Panc1 (cell line): ENCODE results near the gene TOR1AIP2. TPM values are rescaled to one million over a fixed set of nuclear protein-coding genes. Genes with fewer than 3 reads are reported as not detected.

Source experiments
- ATAC-seq: fragments of 200-7000 bp; cut with Tn5 transposase; 2 replicates; pipeline ENCODE4 v1.9.1; 2020; ENCODE audit warnings: mild to moderate bottlenecking, moderate library complexity
- BruUV-seq: library from RNA; stranded (reverse); fragments of 400-500 nt; replicated peaks from 2 replicates; lab custom pipeline; 2021; lab: Mats Ljungman, UMichigan
- CTCF ChIA-PET: fragments of 300-600 bp; sonication (Branson Sonifier 250); formaldehyde crosslinking; loops from one replicate; lab custom pipeline; 2022; ENCODE audit warnings: antibody characterized with exemption; lab: Charles Lee
- POLR2A ChIA-PET: fragments of 300-600 bp; sonication (Branson Sonifier 250); formaldehyde crosslinking; loops from one replicate; lab custom pipeline; 2022; ENCODE audit warnings: antibody characterized with exemption; lab: Charles Lee
- DNase-seq: peaks from one replicate; pipeline ENCODE4 v3.0.0-alpha.2; 2010; ENCODE audit warnings: low read depth, low spot score
- H3K27ac ChIP-seq: 2 replicates; pipeline ENCODE4 v1.5.1; 2011; ENCODE audit warnings: mild to moderate bottlenecking, low read length, inconsistent platforms
- H3K27me3 ChIP-seq: fragments of 200-500 bp; sonication (Bioruptor generic); 2 replicates; pipeline ENCODE4 v1.6.0; 2014; ENCODE audit warnings: low read length, inconsistent platforms; ENCODE audit not compliant: control insufficient read depth, insufficient read depth
- H3K36me3 ChIP-seq: fragments of 200-500 bp; sonication (Bioruptor generic); 2 replicates; pipeline ENCODE4 v1.5.1; 2014; ENCODE audit warnings: inconsistent platforms, mild to moderate bottlenecking, low read length, moderate library complexity; ENCODE audit not compliant: control insufficient read depth, insufficient read depth
- H3K4me1 ChIP-seq: 2 replicates; pipeline ENCODE4 v1.5.1; 2011; ENCODE audit warnings: inconsistent platforms, mild to moderate bottlenecking, low read length, moderate library complexity; ENCODE audit not compliant: control insufficient read depth, insufficient read depth
- H3K4me3 ChIP-seq, 2 experiments: 2 replicates each; pipeline ENCODE4 v1.5.1; 2011 to 2012; ENCODE audit warnings: low read depth in 2 of 2, low read length in 2 of 2, mild to moderate bottlenecking in 2 of 2, inconsistent platforms in 1 of 2, moderate library complexity in 1 of 2
- H3K9me3 ChIP-seq: fragments of 200-500 bp; sonication (Bioruptor generic); 2 replicates; pipeline ENCODE4 v1.5.1; 2014; ENCODE audit warnings: low read depth, mild to moderate bottlenecking, inconsistent platforms, low read length, moderate library complexity; ENCODE audit not compliant: control insufficient read depth, insufficient read depth
- POLR2AphosphoS5 ChIP-seq: IDR thresholded peaks from 2 replicates; pipeline ENCODE4 v1.6.1; 2012; ENCODE audit warnings: mild to moderate bottlenecking, low read depth, low read length, moderate library complexity
- REST ChIP-seq, 2 experiments: IDR thresholded peaks; 2 replicates each; pipeline ENCODE4 v1.6.1; 2011 to 2012; ENCODE audit warnings: low read depth in 2 of 2, control low read depth in 1 of 2, low read length in 1 of 2, mild to moderate bottlenecking in 1 of 2, moderate library complexity in 1 of 2; ENCODE audit not compliant: insufficient read depth in 1 of 2
- SIN3A ChIP-seq: IDR thresholded peaks from 2 replicates; pipeline ENCODE4 v1.6.1; 2012; ENCODE audit warnings: low read depth, mild to moderate bottlenecking, low read length, moderate library complexity, borderline replicate concordance; ENCODE audit not compliant: insufficient read depth
- TCF7L2 ChIP-seq: IDR thresholded peaks from 2 replicates; pipeline ENCODE4 v1.6.1; 2011; ENCODE audit warnings: mild to moderate bottlenecking, low read depth, low read length, inconsistent platforms
- in situ Hi-C: cut with HindIII; loops from 2 replicates; pipeline ENCODE4 v1.10.0; 2016; ENCODE audit warnings: low sequenced_read_pairs, low pct_unique_long_range_greater_than_20kb
- intact Hi-C: fragments of 100-400 bp; cut with micrococcal nuclease; formaldehyde crosslinking; loops from one replicate; pipeline ENCODE4 v1.10.0; 2022; ENCODE audit not compliant: unreplicated experiment
- total RNA-seq: library from RNA; stranded (reverse); gene quantifications from one replicate; pipeline ENCODE4 v1.2.1, GENCODE V29; 2021; ENCODE audit not compliant: unreplicated experiment
- TF ChIP-seq, protein P1 (sequence below): fragments of 450-650 bp; IDR thresholded peaks from 2 replicates; pipeline ENCODE4 v1.5.1; 2017; ENCODE audit warnings: mild to moderate bottlenecking

The TOR1AIP2 gene
- total RNA-seq, 1 experiment from 2014 or later: 94.9 TPM

DNA sequence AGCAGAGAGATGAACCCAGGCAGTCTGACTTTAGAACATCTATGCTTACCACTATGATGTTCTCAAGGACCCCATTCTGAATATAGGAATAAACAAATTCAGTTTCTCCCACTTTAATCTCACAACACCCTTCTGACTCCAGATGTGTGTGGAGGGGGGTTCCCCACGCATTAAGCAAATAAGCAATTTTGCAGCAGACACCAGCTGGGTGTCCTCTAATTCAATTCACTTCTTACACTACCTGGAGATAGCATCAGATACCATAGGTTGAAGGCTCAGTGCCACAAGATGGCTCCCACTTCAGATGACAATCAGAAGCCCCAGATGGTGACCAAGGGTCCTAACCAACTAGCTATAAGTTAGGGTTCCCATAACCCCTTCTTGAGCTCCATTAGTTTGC lies 46.7 kb upstream of the TOR1AIP2 start:
- CTCF ChIA-PET: no interaction called here
- POLR2A ChIA-PET: no interaction called here
- intact Hi-C loops: no loop called here

DNA sequence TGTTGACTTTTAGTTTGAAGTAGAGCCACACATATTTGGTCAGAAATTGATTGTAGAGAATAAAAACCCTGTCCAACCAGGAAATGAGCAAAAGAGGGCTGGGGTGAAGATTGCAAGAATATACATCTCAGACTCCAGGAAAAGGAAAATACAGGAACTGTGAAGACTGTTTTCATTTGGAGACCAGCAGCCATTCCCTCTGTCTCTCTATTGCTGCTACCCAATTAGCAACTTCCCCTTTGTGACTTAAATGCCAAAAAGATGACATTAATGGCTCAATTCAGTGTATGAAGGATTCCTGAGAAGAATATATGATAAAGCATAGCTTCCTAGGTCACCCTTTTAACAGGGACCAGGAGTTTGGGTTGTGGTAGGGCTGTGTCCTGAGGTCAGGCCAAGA lies 45.4 kb upstream of the TOR1AIP2 start:
- H3K36me3 ChIP-seq: peaks cover 15% of the 10 kb centered on the region
- TF ChIP-seq, protein P1, sequence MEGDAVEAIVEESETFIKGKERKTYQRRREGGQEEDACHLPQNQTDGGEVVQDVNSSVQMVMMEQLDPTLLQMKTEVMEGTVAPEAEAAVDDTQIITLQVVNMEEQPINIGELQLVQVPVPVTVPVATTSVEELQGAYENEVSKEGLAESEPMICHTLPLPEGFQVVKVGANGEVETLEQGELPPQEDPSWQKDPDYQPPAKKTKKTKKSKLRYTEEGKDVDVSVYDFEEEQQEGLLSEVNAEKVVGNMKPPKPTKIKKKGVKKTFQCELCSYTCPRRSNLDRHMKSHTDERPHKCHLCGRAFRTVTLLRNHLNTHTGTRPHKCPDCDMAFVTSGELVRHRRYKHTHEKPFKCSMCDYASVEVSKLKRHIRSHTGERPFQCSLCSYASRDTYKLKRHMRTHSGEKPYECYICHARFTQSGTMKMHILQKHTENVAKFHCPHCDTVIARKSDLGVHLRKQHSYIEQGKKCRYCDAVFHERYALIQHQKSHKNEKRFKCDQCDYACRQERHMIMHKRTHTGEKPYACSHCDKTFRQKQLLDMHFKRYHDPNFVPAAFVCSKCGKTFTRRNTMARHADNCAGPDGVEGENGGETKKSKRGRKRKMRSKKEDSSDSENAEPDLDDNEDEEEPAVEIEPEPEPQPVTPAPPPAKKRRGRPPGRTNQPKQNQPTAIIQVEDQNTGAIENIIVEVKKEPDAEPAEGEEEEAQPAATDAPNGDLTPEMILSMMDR: no peak
- TF ChIP-seq POLR2AphosphoS5 (no peak), REST (IDR thresholded peaks at IDR 0.05; ENCODE audit: insufficient read depth in 1 of 2, low read depth in 2 of 2, low read length in 1 of 2) (no peak), SIN3A (no peak), TCF7L2 (no peak)

More for the DNA sequence above, 46.7 kb upstream of the TOR1AIP2 start:
- H3K4me1 ChIP-seq: peaks cover 4% of the 10 kb centered on the region; the same call in 1 of the 2 replicates
- H3K9me3 ChIP-seq: no peaks in the 10 kb centered on the region
- H3K27ac ChIP-seq: no peak overlapping the region
- no peak overlapping the region for H3K4me3 ChIP-seq
- ATAC-seq (no peak), DNase-seq (no peak)
- BruUV-seq: no TSS peak
- in situ Hi-C loops: no loop called here
- H3K36me3 ChIP-seq: peaks cover 6% of the 10 kb centered on the region
- TF ChIP-seq TCF7L2 (no peak), REST (IDR thresholded peaks at IDR 0.05; ENCODE audit: insufficient read depth in 1 of 2, low read depth in 2 of 2, low read length in 1 of 2) (no peak), POLR2AphosphoS5 (no peak), SIN3A (no peak)
- TF ChIP-seq, protein P1: no peak
- H3K27me3 ChIP-seq: no peaks in the 10 kb centered on the region

More for the DNA sequence above, 45.4 kb upstream of the TOR1AIP2 start:
- Histone ChIP-seq H3K4me3 (no peak overlapping the region), H3K27me3 (no peaks in the 10 kb centered on the region), H3K4me1 (peaks cover 4% of the 10 kb centered on the region; the same call in 1 of the 2 replicates), H3K9me3 (no peaks in the 10 kb centered on the region), H3K27ac (no peak overlapping the region; the same call in 1 of the 2 replicates)
- CTCF ChIA-PET: interaction anchor here (0.6 kb wide), 1 partner anchor 110 kb away, joined by 3 read pairs; no protein-coding TSS in a partner anchor
- intact Hi-C loops (no loop called here), in situ Hi-C loops (no loop called here)
- ATAC-seq (no peak), DNase-seq (no peak)
- no TSS peak for BruUV-seq
- POLR2A ChIA-PET: no interaction called here
